Measurements from ENCODE around the gene NCOA5. TPM values are rescaled to one million over a fixed set of nuclear protein-coding genes. Genes with fewer than 3 reads are reported as not detected.

Gene NCOA5
- total RNA-seq, 1 donor from 2014 or later = 42.9 TPM

DNA sequence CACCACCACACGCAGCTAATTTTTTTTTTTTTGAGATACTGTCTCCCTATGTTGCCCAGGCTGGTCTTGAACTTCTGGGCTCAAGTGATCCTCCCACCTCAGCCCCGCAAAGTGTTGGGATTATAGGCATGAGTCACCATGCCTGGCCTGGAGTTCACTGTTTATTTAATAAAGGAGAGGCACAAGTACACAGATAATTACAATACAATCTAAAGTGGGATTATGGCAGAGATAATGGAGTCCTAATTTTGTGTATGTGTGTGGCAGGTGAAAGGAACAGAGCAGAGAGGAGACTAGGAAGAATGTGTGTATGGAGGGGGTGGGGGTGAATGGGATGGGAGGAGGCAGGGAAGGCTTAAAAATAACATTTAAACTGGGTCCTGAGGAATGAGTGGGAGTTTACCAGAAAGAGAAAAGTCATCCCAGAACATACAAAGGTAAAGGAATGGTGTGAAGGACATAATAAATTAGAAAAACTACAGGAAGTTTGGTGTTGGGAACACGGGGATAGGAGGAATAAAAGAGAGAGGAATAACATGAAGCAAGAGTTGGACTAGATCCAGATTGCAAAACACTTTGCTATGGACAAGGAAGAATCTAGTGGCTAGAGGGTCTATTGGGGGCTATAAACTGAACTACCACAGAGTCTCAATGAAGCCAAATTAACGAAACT lies 4.4 kb downstream of the NCOA5 start:
- Mint-ChIP-seq H3K9me3 (ENCODE audit: unreplicated experiment) (peaks cover 3% of the 10 kb centered on the region), H3K36me3 (ENCODE audit: unreplicated experiment) (no peaks in the 10 kb centered on the region), H3K4me3 (ENCODE audit: unreplicated experiment) (no peak overlapping the region), H3K4me1 (ENCODE audit: low read depth, unreplicated experiment) (peaks cover 15% of the 10 kb centered on the region), H3K27me3 (ENCODE audit: unreplicated experiment) (peaks cover 3% of the 10 kb centered on the region), H3K27ac (ENCODE audit: unreplicated experiment) (no peak overlapping the region)
- no peak for TF ChIP-seq CTCF (IDR thresholded peaks at IDR 0.05; ENCODE audit: partially characterized antibody, unreplicated experiment)
- no peak for DNase-seq

DNA sequence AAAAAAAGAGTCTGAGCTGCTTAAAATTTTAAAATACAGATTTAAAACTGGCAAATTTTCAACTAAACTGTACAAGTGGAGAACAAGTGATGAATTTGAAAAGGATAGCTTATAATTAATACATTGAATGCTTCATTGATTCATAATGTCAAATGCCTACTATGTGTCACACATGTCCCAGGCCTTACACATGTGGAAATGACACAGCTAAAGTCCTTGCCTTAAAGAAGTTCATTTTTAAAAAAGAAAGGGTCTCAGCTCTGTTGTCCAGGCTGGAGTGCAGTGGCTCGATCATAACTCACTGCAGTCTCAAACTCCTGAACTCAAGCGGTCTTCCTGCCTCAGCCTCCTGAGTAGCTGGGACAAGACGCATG lies 5.0 kb downstream of the NCOA5 start:
- Mint-ChIP-seq H3K4me1 (ENCODE audit: low read depth, unreplicated experiment) (peaks cover 15% of the 10 kb centered on the region), H3K27ac (ENCODE audit: unreplicated experiment) (no peak overlapping the region), H3K27me3 (ENCODE audit: unreplicated experiment) (no peaks in the 10 kb centered on the region), H3K36me3 (ENCODE audit: unreplicated experiment) (no peaks in the 10 kb centered on the region), H3K4me3 (ENCODE audit: unreplicated experiment) (no peak overlapping the region), H3K9me3 (ENCODE audit: unreplicated experiment) (peaks cover 3% of the 10 kb centered on the region)
- no peak for DNase-seq
- TF ChIP-seq CTCF (IDR thresholded peaks at IDR 0.05; ENCODE audit: partially characterized antibody, unreplicated experiment) = no peak

DNA sequence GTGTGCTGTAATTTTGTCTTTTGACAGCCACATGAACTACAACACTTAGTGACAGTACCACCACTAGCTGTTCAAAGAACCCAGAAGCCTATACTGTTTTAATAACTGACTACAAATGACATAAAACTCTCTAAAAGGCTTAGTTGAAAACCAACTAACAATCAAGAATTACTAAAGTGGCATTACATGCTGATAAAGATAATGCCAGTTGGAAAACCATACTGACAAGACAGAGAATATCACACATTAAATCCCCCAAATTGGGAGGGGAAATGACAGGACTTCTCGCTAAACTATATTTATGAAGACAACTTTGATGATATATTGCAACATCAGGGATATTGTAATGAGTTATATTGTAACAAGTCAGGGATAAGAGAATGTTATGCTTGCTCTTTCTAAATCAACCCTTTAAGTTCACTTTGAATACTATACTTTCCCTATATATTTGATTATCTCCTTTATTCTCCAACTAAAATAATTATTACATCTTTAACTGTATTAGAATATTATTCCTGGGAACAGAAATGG lies 6.2 kb downstream of the NCOA5 start:
- Mint-ChIP-seq H3K4me1 (ENCODE audit: low read depth, unreplicated experiment) (peaks cover 24% of the 10 kb centered on the region), H3K4me3 (ENCODE audit: unreplicated experiment) (no peak overlapping the region), H3K27ac (ENCODE audit: unreplicated experiment) (no peak overlapping the region), H3K27me3 (ENCODE audit: unreplicated experiment) (no peaks in the 10 kb centered on the region), H3K9me3 (ENCODE audit: unreplicated experiment) (peaks cover under 1% of the 10 kb centered on the region), H3K36me3 (ENCODE audit: unreplicated experiment) (no peaks in the 10 kb centered on the region)
- DNase-seq = no peak
- no peak for TF ChIP-seq CTCF (IDR thresholded peaks at IDR 0.05; ENCODE audit: partially characterized antibody, unreplicated experiment)

DNA sequence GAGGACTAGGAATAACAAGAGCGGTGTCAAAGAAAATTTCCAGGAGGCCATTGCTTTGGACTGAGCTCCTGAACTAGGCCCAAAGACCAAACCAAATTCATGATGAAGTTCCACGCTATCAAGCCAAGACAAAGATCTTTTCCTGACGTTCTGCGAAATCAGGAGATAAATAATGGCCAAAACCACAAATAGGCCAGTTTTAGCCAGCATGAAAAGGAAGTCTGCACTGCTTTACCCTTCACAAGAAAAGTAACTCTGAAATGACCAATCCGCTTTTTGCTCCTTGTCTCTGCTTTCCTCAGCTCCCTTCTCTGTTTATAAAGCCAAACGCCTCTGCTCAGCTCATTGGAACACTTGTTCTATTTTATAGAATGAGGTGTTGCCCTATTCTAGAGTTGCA lies 6.7 kb downstream of the NCOA5 start:
- H3K27ac Mint-ChIP-seq (ENCODE audit: unreplicated experiment) = no peak overlapping the region
- H3K4me3 Mint-ChIP-seq (ENCODE audit: unreplicated experiment) = no peak overlapping the region
- DNase-seq = no peak
- H3K4me1 Mint-ChIP-seq (ENCODE audit: low read depth, unreplicated experiment) = peaks cover 22% of the 10 kb centered on the region
- no peaks in the 10 kb centered on the region for H3K27me3 Mint-ChIP-seq (ENCODE audit: unreplicated experiment)
- H3K9me3 Mint-ChIP-seq (ENCODE audit: unreplicated experiment) = no peaks in the 10 kb centered on the region
- no peak for TF ChIP-seq CTCF (IDR thresholded peaks at IDR 0.05; ENCODE audit: partially characterized antibody, unreplicated experiment)
- H3K36me3 Mint-ChIP-seq (ENCODE audit: unreplicated experiment) = no peaks in the 10 kb centered on the region

DNA sequence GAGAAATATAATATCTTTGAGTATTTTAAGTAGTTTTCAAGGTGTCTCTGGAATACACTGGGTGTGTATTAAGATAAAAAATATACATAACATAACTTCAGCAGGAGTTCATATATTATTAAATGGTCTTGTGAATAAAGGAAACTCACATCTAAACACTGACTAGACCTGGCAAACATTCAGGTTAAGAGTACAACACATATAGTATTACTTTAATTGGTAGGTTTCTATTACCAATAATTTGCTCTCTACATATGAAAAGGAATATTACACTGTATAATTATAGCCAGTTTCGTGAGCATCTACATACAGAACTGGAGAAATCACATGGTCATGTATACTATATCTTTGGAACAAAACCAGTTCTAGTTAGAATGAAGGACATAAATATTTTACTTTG lies 8.7 kb downstream of the NCOA5 start:
- no peak for DNase-seq
- Mint-ChIP-seq H3K4me1 (ENCODE audit: low read depth, unreplicated experiment) (peaks cover 17% of the 10 kb centered on the region), H3K27ac (ENCODE audit: unreplicated experiment) (no peak overlapping the region), H3K4me3 (ENCODE audit: unreplicated experiment) (no peak overlapping the region), H3K36me3 (ENCODE audit: unreplicated experiment) (no peaks in the 10 kb centered on the region), H3K9me3 (ENCODE audit: unreplicated experiment) (no peaks in the 10 kb centered on the region), H3K27me3 (ENCODE audit: unreplicated experiment) (no peaks in the 10 kb centered on the region)
- no peak for TF ChIP-seq CTCF (IDR thresholded peaks at IDR 0.05; ENCODE audit: partially characterized antibody, unreplicated experiment)
